GM18498 (cell line): ENCODE results near the gene AKAP10.
"Not testable (repeated sequence)": the region's sequence is repeated elsewhere in the genome, so short reads cannot be mapped to it uniquely, and the experiment has no call there.

Experiments used
- ATAC-seq: cut with Tn5 transposase; IDR thresholded peaks from one replicate; pipeline ENCODE4 v1.9.1; 2021; ENCODE audit warnings: mild to moderate bottlenecking, moderate library complexity; ENCODE audit not compliant: unreplicated experiment

AKAP10 gene

GRCh38 chr17:19874256-19874655, 103.4 kb downstream of the AKAP10 start:
- no peak for ATAC-seq

- no peak for ATAC-seq
These were observed 104.3 kb downstream of the AKAP10 start for GRCh38 chr17:19873346-19873745.

- ATAC-seq: no peak
These were observed 109.6 kb downstream of the AKAP10 start for GRCh38 chr17:19868079-19868395.

GRCh38 chr17:19867329-19868078, 110.1 kb downstream of the AKAP10 start, which contains the start of gene ULK2:
Gene ULK2 (minus strand): TSS chr17:19867936. CDS start chr17:19867417, 519 bp downstream.
- ATAC-seq: peak; percentile 67

GRCh38 chr17:19867079-19867328, 110.6 kb downstream of the AKAP10 start:
- ATAC-seq: peak; percentile 48

- ATAC-seq: no peak
These were observed 112.6 kb downstream of the AKAP10 start for GRCh38 chr17:19865021-19865420.

- not testable (repeated sequence) for ATAC-seq
These were observed 116.9 kb downstream of the AKAP10 start for GRCh38 chr17:19860647-19861177.

GRCh38 chr17:19857640-19858039, 120.0 kb downstream of the AKAP10 start:
- no peak for ATAC-seq
